GM12801 (cell line): Measurements from ENCODE around the gene MCRIP1.

Experiments
- TF ChIP-seq, protein P1 (sequence below): IDR thresholded peaks from one replicate; pipeline ENCODE4 v1.5.1; 2011; ENCODE audit warnings: control low read depth; ENCODE audit not compliant: insufficient read length; ENCODE audit errors: extremely low read depth

MCRIP1 gene

DNA sequence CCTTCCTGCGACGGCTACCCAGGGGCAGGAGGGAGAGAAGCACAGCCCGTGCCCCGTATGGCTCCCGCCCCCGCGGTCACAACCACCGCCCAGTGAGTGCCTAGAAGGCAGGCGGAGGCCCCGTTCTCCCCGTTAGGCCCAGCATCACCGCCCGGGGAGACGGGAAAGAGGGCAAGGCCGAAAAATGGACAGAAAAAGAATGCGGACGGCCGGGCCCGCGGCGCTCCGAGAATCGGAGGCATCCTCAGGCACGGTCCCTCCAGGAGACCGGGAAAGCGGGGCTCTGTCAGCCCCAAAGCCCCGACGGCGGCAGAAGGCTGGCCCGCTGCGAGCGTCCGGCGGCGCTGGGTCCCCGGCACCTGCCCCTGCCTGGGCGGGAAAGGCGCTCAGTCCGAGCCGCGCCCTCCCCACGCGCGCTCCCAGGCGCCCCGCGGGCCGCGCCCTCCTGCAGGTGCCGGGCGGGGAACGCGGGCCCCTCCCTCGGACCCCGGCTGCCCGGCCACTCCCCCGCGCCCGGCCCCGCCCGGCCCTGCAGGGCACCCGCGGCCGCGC is 407 bp downstream of the MCRIP1 start:
- TF ChIP-seq, protein P1, sequence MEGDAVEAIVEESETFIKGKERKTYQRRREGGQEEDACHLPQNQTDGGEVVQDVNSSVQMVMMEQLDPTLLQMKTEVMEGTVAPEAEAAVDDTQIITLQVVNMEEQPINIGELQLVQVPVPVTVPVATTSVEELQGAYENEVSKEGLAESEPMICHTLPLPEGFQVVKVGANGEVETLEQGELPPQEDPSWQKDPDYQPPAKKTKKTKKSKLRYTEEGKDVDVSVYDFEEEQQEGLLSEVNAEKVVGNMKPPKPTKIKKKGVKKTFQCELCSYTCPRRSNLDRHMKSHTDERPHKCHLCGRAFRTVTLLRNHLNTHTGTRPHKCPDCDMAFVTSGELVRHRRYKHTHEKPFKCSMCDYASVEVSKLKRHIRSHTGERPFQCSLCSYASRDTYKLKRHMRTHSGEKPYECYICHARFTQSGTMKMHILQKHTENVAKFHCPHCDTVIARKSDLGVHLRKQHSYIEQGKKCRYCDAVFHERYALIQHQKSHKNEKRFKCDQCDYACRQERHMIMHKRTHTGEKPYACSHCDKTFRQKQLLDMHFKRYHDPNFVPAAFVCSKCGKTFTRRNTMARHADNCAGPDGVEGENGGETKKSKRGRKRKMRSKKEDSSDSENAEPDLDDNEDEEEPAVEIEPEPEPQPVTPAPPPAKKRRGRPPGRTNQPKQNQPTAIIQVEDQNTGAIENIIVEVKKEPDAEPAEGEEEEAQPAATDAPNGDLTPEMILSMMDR, result no peak

DNA sequence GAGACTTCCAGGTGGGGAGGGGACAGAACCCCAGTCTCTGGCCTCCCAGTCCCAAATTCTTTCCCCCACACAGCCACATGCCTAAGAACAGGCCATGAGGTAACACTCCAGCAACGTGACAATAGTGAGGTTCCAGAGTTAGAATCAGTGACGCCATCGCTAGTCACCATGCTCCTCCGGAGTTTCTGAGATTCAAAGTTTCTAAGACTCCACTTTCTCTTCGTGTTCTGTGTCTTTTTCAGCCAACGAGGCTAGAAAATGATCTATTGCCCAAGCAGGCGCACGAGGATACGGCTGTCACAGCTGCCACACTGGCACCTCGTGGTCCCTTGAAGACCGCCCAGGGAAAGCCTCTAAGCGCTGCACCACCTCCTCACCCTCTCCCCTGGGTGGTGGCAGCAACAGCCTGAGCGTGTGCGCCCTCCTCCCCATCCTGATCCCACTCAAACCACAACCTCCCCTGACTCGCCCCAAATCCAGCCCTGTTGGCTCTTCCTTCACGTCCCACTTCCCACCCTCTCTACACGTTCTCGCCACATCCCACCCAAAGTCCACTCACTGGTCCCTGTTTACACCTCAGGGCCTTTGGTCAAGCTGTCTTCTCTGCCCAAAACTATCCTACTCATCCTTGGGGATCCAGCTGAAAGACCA is 1.0 kb downstream of the MCRIP1 start:
- TF ChIP-seq, protein P1, result no peak

DNA sequence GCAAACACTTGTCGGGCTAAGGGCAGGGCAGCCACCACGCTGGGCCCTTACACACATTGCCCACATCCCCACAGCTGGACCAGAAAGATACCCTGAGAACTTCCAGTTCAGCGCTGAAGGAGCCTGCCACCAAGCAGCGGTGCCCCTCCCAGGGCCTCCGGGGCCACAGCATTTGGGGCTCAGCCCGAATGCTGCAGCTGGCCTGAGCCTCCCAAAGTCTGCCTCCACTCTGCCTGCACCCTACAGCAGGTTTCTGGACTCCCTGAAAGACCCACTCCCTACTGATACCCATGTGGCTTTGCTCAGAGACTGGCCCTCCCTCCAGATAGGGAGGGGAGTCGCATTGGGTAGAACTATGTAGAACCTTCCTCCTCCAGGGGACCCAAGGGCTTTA is 1.5 kb downstream of the MCRIP1 start:
- TF ChIP-seq, protein P1, result no peak

DNA sequence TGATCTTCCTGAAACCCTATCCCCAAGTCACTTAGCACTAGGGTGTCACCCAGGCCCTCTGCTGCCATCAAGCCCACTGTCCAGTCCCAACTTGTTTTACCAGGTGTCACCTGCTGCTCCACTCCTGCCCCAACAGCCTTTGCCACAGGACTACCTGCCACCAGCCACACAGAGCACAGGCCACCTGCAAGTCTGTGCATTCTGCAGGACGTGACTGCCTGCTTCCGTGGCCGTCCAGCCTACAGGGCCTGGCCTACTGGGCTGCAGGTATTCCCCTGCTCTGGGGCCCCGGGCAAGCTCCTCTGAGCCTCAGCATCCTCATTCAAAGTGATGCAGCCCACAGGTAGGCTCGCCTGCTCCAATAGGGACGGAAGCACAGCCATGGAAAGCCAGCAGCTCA is 3.2 kb downstream of the MCRIP1 start:
- TF ChIP-seq, protein P1, result no peak

DNA sequence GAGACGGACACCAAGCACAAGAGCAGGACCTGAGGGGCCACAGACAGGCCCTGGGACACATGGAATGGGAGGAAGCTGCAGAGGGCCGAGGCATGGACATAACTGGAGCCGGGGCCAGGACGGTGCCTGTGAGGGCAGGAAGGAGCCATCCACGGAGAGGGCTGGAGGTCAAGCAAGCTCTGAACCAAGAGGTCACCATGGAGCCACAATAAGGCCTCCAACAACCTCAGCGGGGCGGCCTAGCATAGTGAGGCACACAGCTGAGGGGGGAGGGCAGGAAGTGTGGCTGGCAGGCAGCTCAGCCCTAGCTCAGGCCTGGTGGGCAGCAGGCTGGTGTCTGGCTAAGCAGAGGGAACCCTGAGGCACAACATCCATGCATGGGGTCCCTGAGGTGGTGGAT is 4.4 kb downstream of the MCRIP1 start:
- TF ChIP-seq, protein P1, result no peak

DNA sequence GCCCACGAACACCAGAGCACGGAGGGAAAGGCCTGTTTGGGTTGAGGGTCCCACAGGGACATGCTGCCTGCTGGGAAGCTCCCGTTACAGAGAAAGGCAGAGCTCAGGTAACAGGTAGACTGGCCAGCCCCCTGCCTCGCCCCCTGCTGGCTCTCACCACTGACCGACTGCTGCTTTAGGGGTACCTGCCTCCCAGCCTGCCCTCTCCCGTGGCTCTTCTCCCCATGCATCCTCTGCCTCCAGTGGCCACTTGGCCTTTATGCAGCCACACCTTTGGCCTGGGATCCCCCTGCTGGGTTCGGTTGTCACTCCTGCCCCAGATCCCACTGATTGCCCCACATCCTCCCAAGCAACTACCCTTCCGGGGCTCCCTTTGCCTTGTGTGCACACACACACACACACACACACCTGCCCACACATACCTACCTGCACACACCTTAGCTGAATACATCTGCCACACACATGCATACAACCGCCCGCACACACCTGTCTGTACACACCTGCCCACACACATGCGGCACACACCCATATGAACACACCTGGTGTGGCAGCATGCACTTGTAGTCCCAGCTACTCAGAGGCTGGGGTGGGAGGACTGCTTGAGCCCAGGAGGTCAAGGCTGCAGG is 7.1 kb downstream of the MCRIP1 start:
- TF ChIP-seq, protein P1, result no peak

DNA sequence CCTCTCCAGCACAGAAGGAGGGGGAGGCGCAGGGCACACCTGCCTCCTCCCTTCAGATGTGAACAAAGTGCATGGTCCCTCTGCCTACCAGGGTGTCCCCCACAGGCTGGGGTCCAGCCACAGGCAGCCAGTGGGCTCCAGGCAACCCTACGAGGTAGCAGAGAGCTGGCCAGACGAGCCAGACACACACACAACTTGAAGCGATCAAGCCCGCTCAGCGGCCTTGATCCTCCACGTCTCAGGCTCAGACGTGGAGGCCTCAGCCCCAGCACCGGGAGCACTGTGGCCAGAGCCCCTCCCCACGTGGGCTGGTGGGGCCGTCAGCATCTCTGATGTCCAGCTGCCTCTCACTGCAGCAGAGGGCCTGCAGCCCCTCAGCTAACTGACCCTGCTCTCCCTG is 8.5 kb downstream of the MCRIP1 start:
- TF ChIP-seq, protein P1, result no peak
